Activated CD4-positive, CD25-positive, alpha-beta regulatory T cell treated with anti-CD3 and anti-CD28 coated beads, Interleukin-2, amount 50 U/mL, for 16 hours (primary cell): ENCODE measurements around the gene CIITA.

Source experiments
- DNase-seq: peaks from one replicate; pipeline ENCODE4 v3.0.0-alpha.2; 2020; ENCODE audit warnings: low read depth, low spot score

Gene CIITA

GRCh38 chr16:10982465-10983150, 105.6 kb downstream of the CIITA start:
- no peak for DNase-seq

GRCh38 chr16:10983159-10983558, 106.2 kb downstream of the CIITA start:
- no peak for DNase-seq

GRCh38 chr16:10984509-10984908, 107.5 kb downstream of the CIITA start:
- DNase-seq: no peak
